Cerebellar nuclear complex (tissue), 1 donor: Measurements from ENCODE around the gene SORL1.

ENCODE experiments used
- DNase-seq, 2 experiments: peaks; one replicate each; lab custom pipeline; 2025; lab: John Stamatoyannopoulos, UW

SORL1 gene

DNA sequence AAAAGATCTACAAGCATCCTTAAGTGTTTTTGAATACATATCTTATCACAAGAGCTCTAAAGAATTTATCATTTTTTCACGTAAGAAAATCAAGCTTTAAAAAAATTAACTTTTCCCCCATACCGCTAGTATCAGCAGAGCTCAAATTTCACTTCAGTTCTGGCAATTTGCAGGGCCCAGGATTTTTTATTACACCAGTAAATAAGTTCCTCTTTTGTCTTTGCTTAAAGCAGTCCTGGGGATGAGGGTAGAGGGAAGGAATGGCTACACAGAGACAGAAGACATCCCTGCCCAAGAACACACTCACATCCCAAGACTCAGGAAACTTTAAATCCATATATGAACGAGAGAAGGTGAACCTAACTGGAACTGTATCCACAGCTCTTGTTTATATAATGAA, 22.6 kb upstream of the SORL1 start:
- no peak for DNase-seq

DNA sequence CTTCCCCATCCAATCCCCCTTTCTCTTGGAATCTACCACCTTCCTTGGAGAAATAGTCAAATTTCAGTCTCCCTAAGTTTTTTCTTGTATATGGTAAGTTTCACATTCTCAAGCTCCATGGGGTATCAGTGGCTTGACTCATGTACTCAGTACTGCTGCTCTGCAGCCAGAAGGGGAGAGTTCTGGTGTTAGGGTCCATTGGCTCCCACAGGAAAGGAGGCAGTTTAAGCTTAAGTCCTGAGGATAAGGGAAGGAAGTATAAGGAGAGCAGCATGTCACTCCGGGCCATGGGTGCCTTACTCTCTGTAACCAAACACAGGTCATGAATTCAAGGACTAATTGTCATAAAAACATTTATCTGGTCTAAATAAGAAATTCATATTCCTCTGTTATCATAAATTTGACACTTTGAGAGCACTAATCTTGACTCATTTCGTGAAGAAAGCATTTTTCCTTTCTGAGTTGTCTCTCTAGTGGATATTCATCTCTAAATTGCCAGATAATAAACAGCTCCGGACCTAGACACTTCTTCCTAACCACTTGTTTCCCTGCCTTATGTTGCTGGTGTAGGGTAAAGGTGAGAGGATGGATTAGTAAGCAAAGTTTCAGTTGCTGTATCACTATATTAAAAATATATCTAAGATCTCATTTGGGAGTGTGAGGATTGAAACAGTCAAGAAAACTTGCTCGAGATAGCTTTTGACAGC, 20.1 kb upstream of the SORL1 start:
- no peak for DNase-seq

GRCh38 chr11:121435132-121435531, 17.0 kb upstream of the SORL1 start:
- no peak for DNase-seq

DNA sequence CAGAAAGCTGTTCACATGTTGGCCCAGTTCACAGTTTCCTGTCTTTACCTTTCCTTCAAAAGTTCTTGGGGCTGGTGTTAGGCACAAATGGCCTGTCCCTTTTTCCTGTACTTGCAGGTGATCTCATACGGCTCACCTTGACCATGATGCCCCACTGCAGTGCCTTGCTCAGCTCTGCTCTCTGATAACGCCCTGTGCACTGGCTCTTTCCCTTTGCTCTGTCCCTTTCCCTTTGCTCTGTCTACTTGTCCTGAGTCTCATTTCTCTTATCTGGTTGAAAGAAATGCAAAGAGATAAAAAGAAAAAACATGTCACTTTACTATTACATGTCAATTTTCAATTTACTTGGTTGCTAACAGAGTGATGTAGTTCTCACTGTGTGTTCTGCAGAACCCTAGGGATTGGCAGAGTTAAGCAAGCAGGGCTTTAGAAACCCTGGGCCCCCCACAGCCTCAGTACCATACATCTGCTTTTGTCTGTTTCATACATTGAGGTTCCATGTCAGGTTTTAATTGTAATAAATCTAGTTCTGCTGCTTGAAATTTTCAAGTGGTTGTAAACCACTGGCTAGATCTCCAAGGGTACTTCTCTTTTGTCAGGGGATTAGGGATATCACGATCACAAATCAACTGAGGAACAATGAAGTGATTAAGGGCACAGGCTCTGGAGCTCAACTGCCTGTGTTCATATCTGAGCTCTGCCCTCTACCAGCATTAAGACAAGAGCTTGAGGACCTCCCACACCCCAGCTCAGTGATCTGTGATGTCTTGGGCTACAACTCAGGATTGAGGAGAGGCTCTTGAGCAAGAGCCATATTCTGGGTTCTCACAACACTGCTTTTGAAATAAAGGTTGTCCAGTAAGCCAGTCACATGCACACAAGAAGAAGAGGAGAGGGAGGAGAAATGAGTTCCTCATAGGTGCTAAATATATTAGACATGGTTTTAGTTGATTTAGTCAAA, 16.3 kb upstream of the SORL1 start:
- DNase-seq: no peak

- DNase-seq: no peak
Observed at GRCh38 chr11:121437018-121437685, 15.0 kb upstream of the SORL1 start.

GRCh38 chr11:121437686-121438078, 14.4 kb upstream of the SORL1 start:
- no peak for DNase-seq

GRCh38 chr11:121439337-121439736, 12.8 kb upstream of the SORL1 start:
- no peak for DNase-seq

DNA sequence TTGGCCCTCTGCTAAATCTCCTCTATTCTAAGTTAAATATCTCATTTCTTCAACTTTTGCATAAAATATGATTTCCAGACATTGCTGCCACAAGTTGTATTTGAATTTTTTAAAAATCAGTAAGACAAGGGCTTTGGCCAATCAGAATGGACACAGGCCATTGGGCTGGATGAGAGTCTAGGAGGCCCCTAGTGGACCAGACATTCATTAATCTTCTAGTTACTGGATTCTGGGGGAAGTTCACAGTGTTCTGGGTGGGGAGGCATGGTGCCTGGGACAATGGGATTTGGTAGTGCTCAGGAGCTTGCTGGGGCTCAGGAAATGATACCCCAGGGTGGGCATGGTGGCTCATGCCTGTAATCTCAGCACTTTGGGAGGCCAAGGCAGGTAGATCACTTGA, 12.4 kb upstream of the SORL1 start:
- DNase-seq: no peak

GRCh38 chr11:121441521-121441920, 10.6 kb upstream of the SORL1 start:
- no peak for DNase-seq

GRCh38 chr11:121443688-121444275, 8.3 kb upstream of the SORL1 start:
- DNase-seq: no peak

DNA sequence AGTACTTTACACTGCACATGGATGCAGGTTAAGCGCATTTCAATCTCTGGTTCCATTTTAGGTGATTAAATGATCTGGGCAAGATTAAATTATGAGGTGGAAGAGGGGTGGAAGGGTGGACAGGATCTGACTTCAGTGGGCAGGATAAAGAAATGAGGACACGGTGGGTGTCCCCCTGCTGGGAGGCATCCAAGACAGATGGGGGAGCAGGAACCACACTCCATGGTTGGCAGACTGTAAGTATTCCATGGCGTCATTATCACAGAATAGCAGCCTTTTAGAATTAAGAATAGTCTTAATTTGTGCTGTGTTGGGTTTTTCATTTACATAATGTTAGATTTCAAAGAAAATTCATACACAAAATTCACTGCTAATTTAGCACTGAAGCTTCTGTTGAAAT, 7.6 kb upstream of the SORL1 start:
- DNase-seq: no peak

GRCh38 chr11:121445071-121445768, 6.9 kb upstream of the SORL1 start:
- no peak for DNase-seq

DNA sequence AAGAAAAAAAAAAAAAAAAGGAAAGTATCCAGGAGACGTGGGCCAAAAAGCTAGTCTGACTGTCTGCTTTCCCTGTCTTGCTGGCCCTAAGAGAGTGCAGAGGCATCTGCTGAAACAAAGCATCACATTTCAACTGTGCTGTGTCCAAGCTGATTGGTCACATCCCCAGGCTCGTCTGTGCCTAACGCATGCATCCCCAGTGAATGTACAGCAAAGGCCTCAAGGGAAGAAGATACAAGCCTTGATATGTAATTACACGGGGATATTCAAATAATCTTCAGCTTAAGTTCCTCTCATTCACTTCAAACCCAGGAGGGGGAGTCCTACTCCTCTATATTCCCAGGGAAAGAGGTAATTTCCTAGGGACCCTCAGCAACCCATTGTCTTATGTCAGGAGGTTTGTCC, 5.4 kb upstream of the SORL1 start:
- no peak for DNase-seq

- DNase-seq: no peak
Observed at GRCh38 chr11:121448011-121448410, 4.1 kb upstream of the SORL1 start.

GRCh38 chr11:121448431-121448941, 3.6 kb upstream of the SORL1 start:
- DNase-seq: no peak

- DNase-seq: no peak
Observed at GRCh38 chr11:121449123-121449522, 3.0 kb upstream of the SORL1 start.

GRCh38 chr11:121449626-121450025, 2.5 kb upstream of the SORL1 start:
- DNase-seq: no peak

DNA sequence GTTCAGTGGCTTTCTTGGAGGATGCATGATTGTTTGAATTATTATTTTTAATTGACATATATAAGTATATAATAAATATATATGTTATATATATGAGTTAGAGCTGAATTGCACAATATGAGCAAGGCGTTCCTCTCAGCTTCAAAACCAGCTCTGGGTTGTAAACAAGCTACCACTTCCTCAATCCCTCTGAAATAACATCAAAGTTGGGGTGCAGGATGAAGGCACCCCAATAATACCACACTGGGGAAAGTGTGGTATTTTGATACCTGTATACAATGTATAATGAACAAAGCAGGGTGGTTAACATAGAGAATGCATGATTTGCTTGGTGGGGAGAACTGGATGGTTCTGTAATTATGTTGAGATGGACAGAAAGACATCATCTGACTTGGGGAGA, 1.7 kb upstream of the SORL1 start:
- no peak for DNase-seq

- DNase-seq: no peak
Observed at GRCh38 chr11:121451178-121451985, 732 bp upstream of the SORL1 start.

DNA sequence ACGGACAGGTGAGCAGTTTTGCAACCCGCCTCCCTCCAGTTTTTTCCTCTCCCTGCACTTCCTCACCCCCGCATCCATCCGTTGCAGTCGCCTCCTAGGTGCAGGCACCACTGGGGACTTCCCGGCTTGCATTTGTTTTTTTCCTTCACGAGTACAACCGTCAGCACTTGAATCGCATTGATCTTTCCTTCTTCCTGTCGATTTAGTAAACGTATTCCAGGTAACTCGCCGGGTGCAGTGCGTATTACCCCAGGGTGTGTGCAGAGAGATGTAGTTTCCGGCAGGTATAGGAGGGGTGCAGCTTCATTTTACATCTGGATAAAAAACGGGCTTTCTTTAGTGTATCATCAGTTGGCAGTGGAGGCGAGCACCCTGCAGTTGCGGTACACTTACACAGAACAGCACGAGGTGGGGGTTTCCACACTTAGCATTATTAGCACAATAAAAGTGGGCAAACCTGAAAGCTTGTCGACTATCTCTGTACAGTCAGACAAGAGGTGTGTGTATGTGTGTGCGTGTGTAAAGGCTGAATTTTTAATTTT, 566 bp downstream of the SORL1 start, which contains the start of gene SORL1-AS1:
SORL1-AS1 (minus strand) TSS at position 359 of the 542 bp plus-strand sequence.
- DNase-seq: peak in 1 of 2 experiments; percentile 45
